SK-N-SH (cell line): ENCODE data around the gene ABCD1. TPM values are rescaled to one million over a fixed set of nuclear protein-coding genes. Genes with fewer than 3 reads are reported as not detected.

ENCODE experiments used
- CTCF ChIA-PET: fragments of 300-600, 350-600 bp; formaldehyde crosslinking; extraction: SDS; loops from one replicate; lab custom pipeline; 2021; lab: Yijun Ruan, JAX
- POLR2A ChIA-PET: fragments of 350-600 bp; sonication (Branson Sonifier 250); formaldehyde crosslinking; extraction: SDS; loops from one replicate; lab custom pipeline; 2020; ENCODE audit warnings: antibody characterized with exemption, inconsistent platforms; lab: Yijun Ruan, JAX
- DNase-seq: peaks from one replicate; pipeline ENCODE4 v3.0.0; 2012
- H2AFZ ChIP-seq: fragments of 200-600 bp; sonication (generic); 2 replicates; pipeline ENCODE4 v1.8.1; 2016; ENCODE audit warnings: antibody characterized with exemption, mild to moderate bottlenecking, low read depth
- H3F3A ChIP-seq: fragments of 200-600 bp; sonication (generic); replicated peaks from 2 replicates; pipeline ENCODE3; 2016; ENCODE audit warnings: antibody characterized with exemption, mild to moderate bottlenecking; ENCODE audit not compliant: insufficient read depth
- H3K27ac ChIP-seq, 2 experiments: fragments of 200-500 bp in 1 of 2; fragments of 200-600 bp in 1 of 2; sonication (Bioruptor generic) in 1 of 2; sonication (generic), shearing (Covaris generic) in 1 of 2; 2 replicates each; pipeline versions ENCODE4 v1.5.1 to v1.6.1; 2014 to 2016; ENCODE audit warnings: low read depth in 2 of 2, inconsistent platforms in 1 of 2, low read length in 1 of 2, mild to moderate bottlenecking in 1 of 2, mixed read lengths in 1 of 2
- H3K27me3 ChIP-seq: fragments of 200-600 bp; sonication (generic), shearing (Covaris generic); 2 replicates; pipeline ENCODE4 v1.6.1; 2016; ENCODE audit warnings: mixed run types; ENCODE audit not compliant: insufficient read depth
- H3K36me3 ChIP-seq, 2 experiments: fragments of 200-500 bp in 1 of 2; fragments of 200-600 bp in 1 of 2; sonication (Bioruptor generic) in 1 of 2; sonication (generic) in 1 of 2; replicated peaks in 1 of 2; 2 replicates each; pipeline versions ENCODE3 to v1.5.1; 2014 to 2016; ENCODE audit warnings: low read length in 1 of 2, mild to moderate bottlenecking in 1 of 2; ENCODE audit not compliant: insufficient read depth in 2 of 2, control insufficient read depth in 1 of 2
- H3K4me1 ChIP-seq, 2 experiments: fragments of 200-500 bp in 1 of 2; fragments of 200-600 bp in 1 of 2; sonication (Bioruptor generic) in 1 of 2; sonication (generic), shearing (Covaris generic) in 1 of 2; 2 replicates each; pipeline versions ENCODE4 v1.5.1 to v1.6.1; 2014 to 2016; ENCODE audit warnings: low read depth in 1 of 2, low read length in 1 of 2, mixed run types in 1 of 2; ENCODE audit not compliant: insufficient read depth in 2 of 2, control insufficient read depth in 1 of 2
- H3K4me2 ChIP-seq: fragments of 200-600 bp; sonication (generic), shearing (Covaris generic); 2 replicates; pipeline ENCODE4 v1.6.1; 2017; ENCODE audit warnings: mixed run types
- H3K4me3 ChIP-seq, 2 experiments: fragments of 200-500 bp in 1 of 2; fragments of 200-600 bp in 1 of 2; sonication (Bioruptor generic) in 1 of 2; sonication (generic), shearing (Covaris generic) in 1 of 2; 2 replicates each; pipeline versions ENCODE4 v1.5.1 to v1.8.1; 2014 to 2016; ENCODE audit warnings: low read depth in 2 of 2, inconsistent platforms in 1 of 2, low read length in 1 of 2, mild to moderate bottlenecking in 1 of 2, mixed read lengths in 1 of 2, moderate library complexity in 1 of 2
- H3K79me2 ChIP-seq: fragments of 200-600 bp; sonication (generic); 2 replicates; pipeline ENCODE4 v1.8.1; 2017; ENCODE audit warnings: mild to moderate bottlenecking; ENCODE audit not compliant: insufficient read depth
- H3K9ac ChIP-seq: fragments of 200-600 bp; sonication (generic); 2 replicates; pipeline ENCODE4 v1.6.1; 2017; ENCODE audit warnings: mixed run types
- H3K9me2 ChIP-seq: fragments of 200-600 bp; sonication (generic); 2 replicates; pipeline ENCODE4 v1.6.1; 2017; ENCODE audit warnings: mixed run types
- H3K9me3 ChIP-seq: fragments of 200-600 bp; sonication (generic); 2 replicates; pipeline ENCODE4 v1.6.1; 2017; ENCODE audit warnings: mixed run types, mild to moderate bottlenecking, moderate library complexity
- H4K20me1 ChIP-seq: fragments of 200-600 bp; sonication (generic); 2 replicates; pipeline ENCODE4 v1.6.1; 2017; ENCODE audit warnings: mild to moderate bottlenecking, mixed run types; ENCODE audit not compliant: insufficient read depth
- CTCF ChIP-seq: fragments of 200-600 bp; sonication (generic); IDR thresholded peaks from 2 replicates; pipeline ENCODE4 v1.6.1; 2017; ENCODE audit warnings: antibody characterized with exemption, mild to moderate bottlenecking, moderate library complexity
- ELF1 ChIP-seq: IDR thresholded peaks from 2 replicates; pipeline ENCODE4 v1.4.0; 2012
- EZH2phosphoT487 ChIP-seq: fragments of 200-600 bp; sonication (generic); IDR thresholded peaks from 2 replicates; pipeline ENCODE4 v1.6.1; 2017; ENCODE audit warnings: low read depth, mixed run types, mild to moderate bottlenecking, antibody characterized with exemption, moderate library complexity, borderline replicate concordance
- FOXJ3 ChIP-seq: sonication (generic); formaldehyde crosslinking; IDR thresholded peaks from 2 replicates; pipeline ENCODE4 v1.5.1; 2020; ENCODE audit warnings: mild to moderate bottlenecking, missing genetic modification reagents
- MAX ChIP-seq: IDR thresholded peaks from 2 replicates; pipeline ENCODE4 v1.4.0; 2012; ENCODE audit warnings: low read depth
- NRF1 ChIP-seq: IDR thresholded peaks from 2 replicates; pipeline ENCODE4 v1.6.1; 2012; ENCODE audit warnings: low read depth, mild to moderate bottlenecking, low read length
- RAD21 ChIP-seq: IDR thresholded peaks from 2 replicates; pipeline ENCODE4 v1.6.1; 2012; ENCODE audit warnings: mild to moderate bottlenecking, low read length
- RCOR1 ChIP-seq: fragments of 150-350 bp; IDR thresholded peaks from 2 replicates; pipeline ENCODE4 v1.6.1; 2017; ENCODE audit warnings: antibody characterized with exemption, low read length
- REST ChIP-seq: IDR thresholded peaks from 2 replicates; pipeline ENCODE4 v1.6.1; 2012; ENCODE audit warnings: mild to moderate bottlenecking, low read depth, low read length, moderate library complexity
- RXRA ChIP-seq: IDR thresholded peaks from 2 replicates; pipeline ENCODE4 v1.4.0; 2012; ENCODE audit warnings: low read depth, mild to moderate bottlenecking, borderline replicate concordance
- SIN3A ChIP-seq: IDR thresholded peaks from 2 replicates; pipeline ENCODE4 v1.6.1; 2012; ENCODE audit warnings: low read depth, mild to moderate bottlenecking, low read length, moderate library complexity, borderline replicate concordance
- SMC3 ChIP-seq: IDR thresholded peaks from 2 replicates; pipeline ENCODE4 v1.6.1; 2012; ENCODE audit warnings: low read depth, low read length, improper control_type of control experiment
- TAF1 ChIP-seq: IDR thresholded peaks from 2 replicates; pipeline ENCODE4 v1.6.1; 2012; ENCODE audit warnings: low read depth, mild to moderate bottlenecking, low read length, moderate library complexity, borderline replicate concordance
- TEAD4 ChIP-seq: IDR thresholded peaks from 2 replicates; pipeline ENCODE4 v1.4.0; 2012; ENCODE audit warnings: mild to moderate bottlenecking, borderline replicate concordance; ENCODE audit not compliant: insufficient read depth
- USF2 ChIP-seq: fragments of 150-350 bp; IDR thresholded peaks from 2 replicates; pipeline ENCODE4 v1.6.1; 2017; ENCODE audit warnings: antibody characterized with exemption, low read length, low read depth, borderline replicate concordance
- YY1 ChIP-seq: IDR thresholded peaks from 2 replicates; pipeline ENCODE4 v1.4.0; 2012; ENCODE audit warnings: low read depth, mild to moderate bottlenecking
- WGBS: methylation state at CpG from one replicate; pipeline ENCODE4 v1.1.6; 2017; ENCODE audit warnings: low lambda C conversion rate; 5-methylcytosine and 5-hydroxymethylcytosine counted together
- polyA plus RNA-seq, 3 experiments: library from polyadenylated mRNA; depleted of rRNA; stranded (reverse); fragments of >200 nt; gene quantifications; 2 replicates each; pipeline ENCODE4 v1.2.3, GENCODE V29; 2012

Gene ABCD1
- polyA plus RNA-seq, 1 of the 3 experiments (the other 2 are of a cell fraction), result 7.9 TPM

GRCh38 chrX:153684467-153685155 is 40.0 kb upstream of the ABCD1 start:
- H3K9me3 ChIP-seq, result no peaks in the 10 kb centered on the region
- H3K9me2 ChIP-seq, result no peaks in the 10 kb centered on the region
- no peak overlapping the region for H3K4me3 ChIP-seq
- ChIA-PET POLR2A (interaction anchor here (0.7 to 1.6 kb wide), 3 partner anchors 11 to 130 kb away, joined by 3 to 4 read pairs (median 3); no protein-coding TSS in a partner anchor), CTCF (interaction anchor here (0.5 to 4.5 kb wide), 10 partner anchors 17 to 238 kb away, joined by 3 to 33 read pairs (median 4); no protein-coding TSS in a partner anchor)
- no peaks in the 10 kb centered on the region for H3F3A ChIP-seq
- H3K79me2 ChIP-seq, result peaks cover 3% of the 10 kb centered on the region; the same call in 1 of the 2 replicates
- H3K27me3 ChIP-seq, result peaks cover 7% of the 10 kb centered on the region; the same call in 1 of the 2 replicates
- H2AFZ ChIP-seq, result no peak overlapping the region
- DNase-seq, result no peak
- H4K20me1 ChIP-seq, result peaks cover 2% of the 10 kb centered on the region; the same call in 1 of the 2 replicates
- H3K36me3 ChIP-seq, result no peaks in the 10 kb centered on the region
- H3K9ac ChIP-seq, result no peak overlapping the region
- H3K27ac ChIP-seq, result peak overlapping the region in 1 of 2 experiments; percentile 43; a peak in 1 of 4 replicates
- WGBS, result 50% methylated on average over 12 of the region's 21 CpGs
- H3K4me1 ChIP-seq, result peaks cover 0 to 19% of the 10 kb centered on the region in 2 experiments; a peak in 1 of 4 replicates
- no peak overlapping the region for H3K4me2 ChIP-seq
- TF ChIP-seq TAF1, result no peak
- TF ChIP-seq REST, result no peak
- TF ChIP-seq RXRA, result no peak
- TF ChIP-seq SIN3A, result no peak
- TF ChIP-seq CTCF, result no peak

GRCh38 chrX:153685156-153685536 is 39.5 kb upstream of the ABCD1 start:
- no peak overlapping the region for H3K4me2 ChIP-seq
- 20% methylated on average over 2 of the region's 21 CpGs for WGBS
- H3K9me2 ChIP-seq, result no peaks in the 10 kb centered on the region
- H3K79me2 ChIP-seq, result peaks cover 8% of the 10 kb centered on the region
- peak overlapping the region in 1 of 2 experiments; percentile 43; a peak in 1 of 4 replicates for H3K27ac ChIP-seq
- H3K36me3 ChIP-seq, result no peaks in the 10 kb centered on the region
- H3K9ac ChIP-seq, result no peak overlapping the region
- peaks cover 0 to 24% of the 10 kb centered on the region in 2 experiments; a peak in 1 of 4 replicates for H3K4me1 ChIP-seq
- peaks cover 7% of the 10 kb centered on the region; the same call in 1 of the 2 replicates for H3K27me3 ChIP-seq
- POLR2A ChIA-PET, result interaction anchor here (0.7 to 1.6 kb wide), 2 partner anchors 24 to 131 kb away, joined by 3 to 4 read pairs; no protein-coding TSS in a partner anchor
- TF ChIP-seq USF2, result no peak
- no peak for TF ChIP-seq MAX
- TF ChIP-seq RAD21, result no peak
- TF ChIP-seq FOXJ3 (CRISPR knock-in tag), result no peak
- no peak for TF ChIP-seq ELF1
- TF ChIP-seq YY1, result no peak
- no peak for TF ChIP-seq RCOR1
- TF ChIP-seq TEAD4, result no peak
- TF ChIP-seq NRF1, result no peak
- no peak for TF ChIP-seq EZH2phosphoT487
- no peak for TF ChIP-seq SMC3
- H4K20me1 ChIP-seq, result peaks cover 7% of the 10 kb centered on the region; the same call in 1 of the 2 replicates
- no peaks in the 10 kb centered on the region for H3K9me3 ChIP-seq
- no peak overlapping the region for H3K4me3 ChIP-seq
- no peak overlapping the region for H2AFZ ChIP-seq
- H3F3A ChIP-seq, result no peaks in the 10 kb centered on the region
- CTCF ChIA-PET, result interaction anchor here (1.0 to 4.5 kb wide), 6 partner anchors 17 to 146 kb away, joined by 3 to 33 read pairs (median 8); no protein-coding TSS in a partner anchor
- peak; percentile 74 for DNase-seq
